Activated T-cell treated with anti-CD3 and anti-CD28 coated beads, Interleukin-2, amount 50 U/mL, for 4 hours (primary cell): ENCODE data around the gene SLCO2A1. TPM values are rescaled to one million over a fixed set of nuclear protein-coding genes. Genes with fewer than 3 reads are reported as not detected.

Experiments used
- ATAC-seq, 2 donors: fragments of 200-7000 bp; cut with Tn5 transposase; one replicate each; pipeline ENCODE4 v1.10.0; 2021
- DNase-seq: peaks from one replicate; pipeline ENCODE4 v3.0.0-alpha.2; 2020
- H3K27me3 Mint-ChIP-seq: one replicate; pipeline ENCODE4 v1.8.0; 2021; ENCODE audit warnings: low read depth, mixed read lengths
- H3K36me3 Mint-ChIP-seq: one replicate; pipeline ENCODE4 v1.8.0; 2022; ENCODE audit warnings: mixed read lengths; ENCODE audit not compliant: insufficient read depth
- H3K4me1 Mint-ChIP-seq: one replicate; pipeline ENCODE4 v1.8.0; 2021; ENCODE audit warnings: low read depth, mixed read lengths
- H3K4me3 Mint-ChIP-seq: one replicate; pipeline ENCODE4 v1.8.0; 2021; ENCODE audit warnings: mild to moderate bottlenecking, moderate library complexity, mixed read lengths
- H3K9me3 Mint-ChIP-seq: one replicate; pipeline ENCODE4 v1.8.0; 2021; ENCODE audit warnings: mixed read lengths
- total RNA-seq, 3 donors: library from RNA; stranded (reverse); gene quantifications; one replicate each; pipeline ENCODE4 v1.2.1, GENCODE V29; 2021

Gene SLCO2A1
- total RNA-seq, 3 donors from 2014 or later: 0.08 to 0.15 TPM; not detected in 1

DNA sequence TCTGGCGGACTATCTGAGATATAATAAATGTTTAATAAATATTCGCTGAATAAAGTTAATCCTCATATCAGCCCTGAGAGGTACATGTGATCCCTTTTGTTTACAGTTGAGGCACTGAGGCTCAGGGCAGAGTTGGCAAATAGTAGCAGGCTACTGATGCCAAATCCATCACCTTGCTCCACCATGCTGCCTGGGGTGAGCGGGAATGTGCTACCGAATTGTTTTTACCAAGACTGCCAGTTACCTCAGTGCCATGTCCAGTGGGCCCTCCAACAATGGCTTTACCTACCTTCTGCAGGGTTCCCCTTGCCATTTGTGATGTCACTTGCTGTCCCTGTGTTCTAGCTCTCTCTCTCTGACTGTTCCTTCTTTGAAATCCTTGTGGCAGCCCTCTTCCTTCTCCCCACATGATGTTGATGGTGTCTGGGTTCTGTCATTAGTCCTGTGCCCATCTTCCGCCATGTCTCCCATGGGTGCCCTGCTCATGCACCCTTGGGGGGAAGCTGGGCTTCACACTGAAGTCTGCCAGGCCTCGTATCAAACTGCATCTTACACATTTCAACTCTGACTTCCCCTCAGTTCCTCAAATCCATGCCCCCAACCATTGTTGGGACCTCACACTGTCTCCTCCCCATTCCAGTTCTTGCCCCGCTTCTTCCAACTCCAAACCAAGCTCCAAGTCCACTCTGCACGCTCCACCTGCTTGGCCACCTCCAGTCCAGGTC is 35.4 kb downstream of the SLCO2A1 start:
- H3K36me3 Mint-ChIP-seq: no peaks in the 10 kb centered on the region
- H3K27me3 Mint-ChIP-seq: peaks cover 7% of the 10 kb centered on the region
- no peak overlapping the region for H3K4me3 Mint-ChIP-seq
- ATAC-seq: no peak
- DNase-seq: no peak
- no peaks in the 10 kb centered on the region for H3K4me1 Mint-ChIP-seq
- no peaks in the 10 kb centered on the region for H3K9me3 Mint-ChIP-seq

DNA sequence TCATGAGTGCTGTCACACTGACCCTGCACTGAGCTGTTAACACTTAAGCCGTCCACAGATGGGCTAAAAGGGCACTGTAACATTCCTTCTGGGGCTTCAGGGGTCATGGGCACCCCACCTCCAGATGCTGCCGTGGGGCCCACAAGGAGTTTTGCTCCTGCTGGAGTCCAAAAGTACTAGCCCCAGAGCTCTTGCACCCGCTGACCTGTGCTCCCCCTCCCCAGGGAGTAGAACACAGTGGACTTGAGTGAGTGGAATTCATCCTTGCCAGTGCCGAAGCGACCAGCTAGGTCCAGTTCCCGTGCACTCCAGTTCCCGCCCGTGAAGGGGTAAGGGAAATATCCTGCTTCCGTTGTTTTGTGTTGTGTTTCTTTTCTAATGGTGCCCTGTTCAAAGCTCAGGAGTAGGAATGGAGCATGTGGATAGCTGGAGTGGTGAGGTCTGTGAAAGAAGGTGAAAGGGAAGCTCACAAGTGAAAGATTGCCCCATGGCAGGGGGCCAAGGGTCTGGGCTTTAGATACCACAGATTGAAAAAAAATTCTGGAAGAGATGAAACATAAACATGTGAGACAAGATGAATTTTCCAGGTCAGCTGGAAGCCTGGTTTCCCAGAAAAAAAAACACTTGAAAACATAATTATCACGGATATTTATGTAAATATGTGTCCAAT is 36.6 kb downstream of the SLCO2A1 start:
- DNase-seq: no peak
- peaks cover 9% of the 10 kb centered on the region for H3K27me3 Mint-ChIP-seq
- no peaks in the 10 kb centered on the region for H3K4me1 Mint-ChIP-seq
- H3K36me3 Mint-ChIP-seq: no peaks in the 10 kb centered on the region
- H3K4me3 Mint-ChIP-seq: no peak overlapping the region
- no peak for ATAC-seq
- H3K9me3 Mint-ChIP-seq: no peaks in the 10 kb centered on the region

DNA sequence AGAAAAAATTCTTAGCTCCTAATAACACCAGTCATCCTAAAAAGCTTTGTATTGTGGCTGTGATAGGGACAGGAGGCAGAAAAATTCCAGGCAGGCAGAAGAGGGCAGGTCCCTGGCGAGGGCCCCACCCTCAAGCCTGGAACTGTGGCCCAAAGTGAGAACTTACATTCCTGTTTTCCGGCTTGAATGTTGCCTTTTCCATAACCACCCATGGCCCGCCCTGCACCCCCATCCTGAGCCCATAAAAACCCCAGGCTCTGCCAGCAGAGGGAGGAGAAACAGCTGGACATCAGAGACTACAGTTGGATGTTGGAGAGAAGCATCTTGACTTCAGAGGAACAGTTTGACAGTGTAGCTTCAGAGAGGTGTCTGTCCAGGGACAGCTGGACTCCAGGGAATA is 37.3 kb downstream of the SLCO2A1 start:
- ATAC-seq (no peak), DNase-seq (no peak)
- Mint-ChIP-seq H3K27me3 (peaks cover 9% of the 10 kb centered on the region), H3K36me3 (no peaks in the 10 kb centered on the region), H3K4me3 (no peak overlapping the region), H3K9me3 (no peaks in the 10 kb centered on the region), H3K4me1 (no peaks in the 10 kb centered on the region)

GRCh38 chr3:133991637-133992036 is 38.1 kb downstream of the SLCO2A1 start:
- Mint-ChIP-seq H3K4me3 (no peak overlapping the region), H3K4me1 (no peaks in the 10 kb centered on the region), H3K27me3 (peaks cover 9% of the 10 kb centered on the region), H3K9me3 (no peaks in the 10 kb centered on the region), H3K36me3 (no peaks in the 10 kb centered on the region)
- ATAC-seq (no peak), DNase-seq (no peak)

- no peaks in the 10 kb centered on the region for H3K9me3 Mint-ChIP-seq
- DNase-seq: no peak
- H3K4me3 Mint-ChIP-seq: no peak overlapping the region
- ATAC-seq: no peak
- no peaks in the 10 kb centered on the region for H3K36me3 Mint-ChIP-seq
- H3K4me1 Mint-ChIP-seq: no peaks in the 10 kb centered on the region
- H3K27me3 Mint-ChIP-seq: peaks cover 9% of the 10 kb centered on the region
Observed at GRCh38 chr3:133991209-133991608, 38.5 kb downstream of the SLCO2A1 start.

- no peaks in the 10 kb centered on the region for H3K9me3 Mint-ChIP-seq
- H3K4me1 Mint-ChIP-seq: no peaks in the 10 kb centered on the region
- H3K27me3 Mint-ChIP-seq: peaks cover 9% of the 10 kb centered on the region
- H3K4me3 Mint-ChIP-seq: no peak overlapping the region
- H3K36me3 Mint-ChIP-seq: no peaks in the 10 kb centered on the region
- DNase-seq: no peak
- ATAC-seq: no peak
Observed at GRCh38 chr3:133989936-133990702, 39.6 kb downstream of the SLCO2A1 start.

DNA sequence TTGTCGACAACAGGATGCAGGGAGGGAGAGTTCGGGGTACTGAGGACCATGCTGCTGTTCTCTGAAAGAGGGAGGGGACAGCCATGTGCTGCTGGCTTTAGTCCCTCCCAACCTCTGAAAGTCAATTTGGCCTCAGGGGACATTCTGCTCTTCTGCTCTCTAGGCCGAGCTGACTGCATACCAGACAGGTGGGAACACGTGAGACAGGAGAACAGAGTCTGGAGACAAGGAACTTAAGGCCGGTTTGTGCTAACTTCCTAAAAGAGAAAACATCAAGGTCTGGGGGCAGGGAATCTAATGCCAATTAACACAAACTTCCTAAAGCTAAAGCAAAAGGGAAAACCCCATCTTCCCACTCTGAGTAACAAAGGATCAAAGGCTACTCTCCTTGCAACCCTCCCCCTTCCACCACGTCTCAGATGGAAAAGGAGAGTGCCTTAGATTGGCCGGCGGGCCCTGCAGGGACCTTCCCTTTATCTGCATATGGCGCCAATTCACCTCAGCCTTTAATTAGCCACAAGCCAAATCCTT is 41.0 kb downstream of the SLCO2A1 start:
- no peaks in the 10 kb centered on the region for H3K36me3 Mint-ChIP-seq
- H3K27me3 Mint-ChIP-seq: peaks cover 9% of the 10 kb centered on the region
- H3K9me3 Mint-ChIP-seq: no peaks in the 10 kb centered on the region
- no peak overlapping the region for H3K4me3 Mint-ChIP-seq
- DNase-seq: no peak
- ATAC-seq: no peak
- H3K4me1 Mint-ChIP-seq: no peaks in the 10 kb centered on the region

DNA sequence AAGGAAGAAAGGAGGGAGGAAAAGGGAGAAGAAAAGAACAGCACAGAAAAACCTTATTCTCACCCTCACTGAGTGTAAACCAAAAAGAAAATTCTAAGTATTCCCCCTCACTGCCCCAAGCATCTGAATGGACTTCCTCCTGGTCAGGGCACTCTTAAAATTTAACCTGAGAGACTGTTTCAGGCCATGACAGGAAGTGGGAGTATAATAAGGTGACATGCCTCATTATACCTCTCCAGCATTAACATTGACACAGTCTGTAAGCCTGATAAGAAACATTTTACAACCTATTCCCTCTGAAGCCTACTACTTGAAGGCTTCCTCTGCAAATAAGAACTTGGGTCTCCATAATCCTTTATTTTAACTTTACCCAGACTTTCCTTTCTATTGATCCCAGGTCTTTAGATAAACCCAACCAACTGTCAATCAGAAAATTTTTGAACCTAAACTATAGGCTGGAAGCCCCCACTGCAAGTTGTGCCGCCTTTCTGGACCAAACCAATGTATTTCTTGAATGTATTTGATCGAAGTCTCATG is 41.7 kb downstream of the SLCO2A1 start:
- H3K4me1 Mint-ChIP-seq: no peaks in the 10 kb centered on the region
- no peaks in the 10 kb centered on the region for H3K36me3 Mint-ChIP-seq
- H3K27me3 Mint-ChIP-seq: peaks cover 9% of the 10 kb centered on the region
- H3K9me3 Mint-ChIP-seq: no peaks in the 10 kb centered on the region
- H3K4me3 Mint-ChIP-seq: no peak overlapping the region
- DNase-seq (no peak), ATAC-seq (no peak)

GRCh38 chr3:133987136-133987535 is 42.6 kb downstream of the SLCO2A1 start:
- no peak for ATAC-seq
- peaks cover 12% of the 10 kb centered on the region for H3K27me3 Mint-ChIP-seq
- H3K4me1 Mint-ChIP-seq: no peaks in the 10 kb centered on the region
- H3K9me3 Mint-ChIP-seq: no peaks in the 10 kb centered on the region
- no peak overlapping the region for H3K4me3 Mint-ChIP-seq
- no peak for DNase-seq
- H3K36me3 Mint-ChIP-seq: no peaks in the 10 kb centered on the region

DNA sequence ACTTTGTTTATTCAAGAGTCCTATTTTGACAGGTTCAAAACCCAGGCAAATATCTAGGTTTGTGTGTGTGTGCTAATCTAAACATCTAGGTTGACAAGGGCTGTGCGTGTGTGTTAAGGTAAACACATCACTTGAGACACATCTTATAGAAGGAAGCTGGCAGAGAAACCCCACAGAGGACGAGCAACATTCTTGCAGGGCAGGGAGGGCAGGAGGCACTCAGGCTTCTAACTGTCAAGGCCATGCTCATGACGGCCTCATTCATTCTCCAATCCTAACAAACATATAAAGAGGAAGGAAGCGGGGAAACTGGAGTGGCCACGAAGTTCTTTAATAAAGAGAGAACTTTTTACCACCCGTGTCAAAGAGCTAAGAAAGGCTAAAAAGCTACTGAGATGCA is 43.4 kb downstream of the SLCO2A1 start:
- no peaks in the 10 kb centered on the region for H3K9me3 Mint-ChIP-seq
- no peaks in the 10 kb centered on the region for H3K36me3 Mint-ChIP-seq
- ATAC-seq: no peak
- H3K27me3 Mint-ChIP-seq: peaks cover 12% of the 10 kb centered on the region
- no peak overlapping the region for H3K4me3 Mint-ChIP-seq
- DNase-seq: no peak
- H3K4me1 Mint-ChIP-seq: no peaks in the 10 kb centered on the region

DNA sequence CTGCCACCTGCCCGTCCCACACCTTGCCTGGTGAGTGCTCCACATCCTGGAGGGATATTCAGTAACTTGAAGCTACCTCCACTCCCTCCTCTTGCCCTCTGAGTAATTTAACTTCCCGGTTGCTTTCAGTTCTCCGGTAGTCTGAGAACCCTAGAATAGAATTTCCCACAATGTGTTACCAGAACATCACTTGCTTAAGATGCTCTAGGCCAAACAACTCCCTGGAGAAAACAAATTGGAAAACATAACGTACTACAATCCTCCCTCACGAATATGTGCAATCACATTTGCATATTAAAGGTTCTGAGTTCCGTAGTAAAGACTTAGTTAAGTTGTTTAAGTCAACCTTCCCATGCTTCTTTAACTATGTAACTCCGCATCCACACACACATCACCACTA is 44.8 kb downstream of the SLCO2A1 start:
- no peak for DNase-seq
- no peak for ATAC-seq
- Mint-ChIP-seq H3K9me3 (no peaks in the 10 kb centered on the region), H3K36me3 (no peaks in the 10 kb centered on the region), H3K4me1 (no peaks in the 10 kb centered on the region), H3K4me3 (no peak overlapping the region), H3K27me3 (peaks cover 9% of the 10 kb centered on the region)

DNA sequence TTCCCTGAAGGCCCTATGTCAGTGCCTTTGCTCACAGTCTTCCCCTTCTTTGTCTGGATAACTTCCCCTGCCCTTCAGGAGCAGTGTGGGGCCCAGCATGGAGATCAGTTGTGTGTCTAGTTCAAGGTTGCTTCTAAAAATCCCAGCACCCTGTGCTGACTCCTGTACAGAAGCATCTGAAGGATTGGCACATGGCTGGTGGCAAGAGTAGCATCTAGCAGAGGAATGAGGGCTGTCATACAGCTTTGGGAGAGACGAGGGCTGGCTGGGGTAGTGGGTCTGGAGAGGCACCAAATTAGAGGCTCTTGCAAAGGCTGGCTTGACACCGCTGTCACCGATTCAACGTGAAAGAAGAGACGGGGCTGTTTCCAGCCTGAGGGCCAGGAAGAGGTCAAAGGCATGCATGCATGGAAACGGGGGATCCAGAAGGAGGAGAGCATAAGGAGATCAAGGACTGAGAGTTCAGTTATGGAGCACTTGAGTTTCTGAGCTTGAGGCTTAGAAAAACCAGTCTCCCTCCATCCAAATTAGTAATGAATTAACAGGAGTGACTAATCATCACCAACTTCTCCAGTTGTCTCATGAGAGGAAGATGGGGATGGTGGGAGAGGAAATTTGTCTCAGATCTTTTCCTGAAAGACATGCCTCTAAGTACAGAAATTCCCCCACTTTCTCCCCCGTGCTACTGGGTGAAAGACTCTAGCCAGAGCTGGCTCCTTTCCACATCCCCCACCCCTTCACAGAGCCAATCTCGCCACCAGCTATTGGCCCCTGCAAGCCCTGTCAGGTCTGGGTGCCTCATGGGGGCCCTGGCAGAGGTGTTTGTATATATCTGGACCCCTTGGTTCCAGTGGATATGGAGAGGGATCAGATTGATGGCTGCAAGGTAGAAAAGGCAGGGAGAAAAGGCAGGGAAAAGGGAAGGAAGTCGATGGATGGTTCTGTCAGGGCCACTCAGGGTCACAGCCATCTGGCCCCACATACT is 45.9 kb downstream of the SLCO2A1 start:
- Mint-ChIP-seq H3K36me3 (no peaks in the 10 kb centered on the region), H3K4me1 (no peaks in the 10 kb centered on the region), H3K4me3 (no peak overlapping the region), H3K9me3 (no peaks in the 10 kb centered on the region), H3K27me3 (peaks cover 4% of the 10 kb centered on the region)
- no peak for DNase-seq
- no peak for ATAC-seq

- Mint-ChIP-seq H3K36me3 (no peaks in the 10 kb centered on the region), H3K27me3 (peaks cover 3% of the 10 kb centered on the region), H3K4me3 (no peak overlapping the region), H3K4me1 (no peaks in the 10 kb centered on the region), H3K9me3 (no peaks in the 10 kb centered on the region)
- ATAC-seq (no peak), DNase-seq (no peak)
Observed at GRCh38 chr3:133983126-133983525, 46.6 kb downstream of the SLCO2A1 start.
